ENCODE results near the gene SLC16A12. TPM values are rescaled to one million over a fixed set of nuclear protein-coding genes. Genes with fewer than 3 reads are reported as not detected.
"Not testable (repeated sequence)": the region's sequence is repeated elsewhere in the genome, so short reads cannot be mapped to it uniquely, and the experiment has no call there.

SLC16A12 gene
- total RNA-seq, 1 donor from 2014 or later = not detected

- H3K27ac Mint-ChIP-seq (ENCODE audit: unreplicated experiment) = no peak overlapping the region
- no peak for TF ChIP-seq CTCF (IDR thresholded peaks at IDR 0.05; ENCODE audit: partially characterized antibody, unreplicated experiment)
- peaks cover 21% of the 10 kb centered on the region for H3K27me3 Mint-ChIP-seq (ENCODE audit: unreplicated experiment)
- no peak overlapping the region for H3K4me3 Mint-ChIP-seq (ENCODE audit: unreplicated experiment)
- peaks cover 3% of the 10 kb centered on the region for H3K36me3 Mint-ChIP-seq (ENCODE audit: unreplicated experiment)
- peaks cover 2% of the 10 kb centered on the region for H3K4me1 Mint-ChIP-seq (ENCODE audit: low read depth, unreplicated experiment)
- peaks cover 7% of the 10 kb centered on the region for H3K9me3 Mint-ChIP-seq (ENCODE audit: unreplicated experiment)
- DNase-seq = no peak
These were observed 2.9 kb downstream of the SLC16A12 start for GRCh38 chr10:89532476-89532875.

GRCh38 chr10:89531359-89531758 lies 4.0 kb downstream of the SLC16A12 start:
- Mint-ChIP-seq H3K4me3 (ENCODE audit: unreplicated experiment) (no peak overlapping the region), H3K36me3 (ENCODE audit: unreplicated experiment) (peaks cover 3% of the 10 kb centered on the region), H3K4me1 (ENCODE audit: low read depth, unreplicated experiment) (peaks cover 2% of the 10 kb centered on the region), H3K27me3 (ENCODE audit: unreplicated experiment) (peaks cover 16% of the 10 kb centered on the region), H3K27ac (ENCODE audit: unreplicated experiment) (no peak overlapping the region), H3K9me3 (ENCODE audit: unreplicated experiment) (peaks cover 6% of the 10 kb centered on the region)
- no peak for TF ChIP-seq CTCF (IDR thresholded peaks at IDR 0.05; ENCODE audit: partially characterized antibody, unreplicated experiment)
- DNase-seq = no peak

- not testable (repeated sequence) for H3K27ac Mint-ChIP-seq (ENCODE audit: unreplicated experiment); DNase-seq; H3K27me3 Mint-ChIP-seq (ENCODE audit: unreplicated experiment); H3K4me1 Mint-ChIP-seq (ENCODE audit: low read depth, unreplicated experiment); H3K4me3 Mint-ChIP-seq (ENCODE audit: unreplicated experiment); H3K36me3 Mint-ChIP-seq (ENCODE audit: unreplicated experiment); H3K9me3 Mint-ChIP-seq (ENCODE audit: unreplicated experiment)
These were observed 5.7 kb downstream of the SLC16A12 start for GRCh38 chr10:89529711-89530110.

GRCh38 chr10:89526358-89526757 lies 9.0 kb downstream of the SLC16A12 start:
- no peak overlapping the region for H3K4me3 Mint-ChIP-seq (ENCODE audit: unreplicated experiment)
- no peak overlapping the region for H3K27ac Mint-ChIP-seq (ENCODE audit: unreplicated experiment)
- H3K36me3 Mint-ChIP-seq (ENCODE audit: unreplicated experiment) = no peaks in the 10 kb centered on the region
- H3K27me3 Mint-ChIP-seq (ENCODE audit: unreplicated experiment) = no peaks in the 10 kb centered on the region
- H3K4me1 Mint-ChIP-seq (ENCODE audit: low read depth, unreplicated experiment) = no peaks in the 10 kb centered on the region
- no peak for DNase-seq
- no peak for TF ChIP-seq CTCF (IDR thresholded peaks at IDR 0.05; ENCODE audit: partially characterized antibody, unreplicated experiment)
- no peaks in the 10 kb centered on the region for H3K9me3 Mint-ChIP-seq (ENCODE audit: unreplicated experiment)

- no peaks in the 10 kb centered on the region for H3K4me1 Mint-ChIP-seq (ENCODE audit: low read depth, unreplicated experiment)
- no peak overlapping the region for H3K4me3 Mint-ChIP-seq (ENCODE audit: unreplicated experiment)
- H3K9me3 Mint-ChIP-seq (ENCODE audit: unreplicated experiment) = no peaks in the 10 kb centered on the region
- no peak overlapping the region for H3K27ac Mint-ChIP-seq (ENCODE audit: unreplicated experiment)
- H3K27me3 Mint-ChIP-seq (ENCODE audit: unreplicated experiment) = no peaks in the 10 kb centered on the region
- no peak for TF ChIP-seq CTCF (IDR thresholded peaks at IDR 0.05; ENCODE audit: partially characterized antibody, unreplicated experiment)
- H3K36me3 Mint-ChIP-seq (ENCODE audit: unreplicated experiment) = no peaks in the 10 kb centered on the region
- no peak for DNase-seq
These were observed 9.8 kb downstream of the SLC16A12 start for GRCh38 chr10:89525556-89525955.

GRCh38 chr10:89524279-89524678 lies 11.1 kb downstream of the SLC16A12 start:
- no peak for DNase-seq
- Mint-ChIP-seq H3K4me1 (ENCODE audit: low read depth, unreplicated experiment) (no peaks in the 10 kb centered on the region), H3K4me3 (ENCODE audit: unreplicated experiment) (no peak overlapping the region), H3K27me3 (ENCODE audit: unreplicated experiment) (no peaks in the 10 kb centered on the region), H3K9me3 (ENCODE audit: unreplicated experiment) (no peaks in the 10 kb centered on the region), H3K27ac (ENCODE audit: unreplicated experiment) (no peak overlapping the region), H3K36me3 (ENCODE audit: unreplicated experiment) (no peaks in the 10 kb centered on the region)
- TF ChIP-seq CTCF (IDR thresholded peaks at IDR 0.05; ENCODE audit: partially characterized antibody, unreplicated experiment) = no peak

All from glutamatergic neuron (in vitro differentiated cells).